ENCODE measurements around the gene ARHGAP1.
"Not testable (repeated sequence)": the region's sequence is repeated elsewhere in the genome, so short reads cannot be mapped to it uniquely, and the experiment has no call there.

The ARHGAP1 gene

GRCh38 chr11:46709351-46709750, 8.9 kb upstream of the ARHGAP1 start:
- not testable (repeated sequence) for H3K9me3 Mint-ChIP-seq, H3K4me1 Mint-ChIP-seq, H3K4me3 Mint-ChIP-seq, H3K36me3 Mint-ChIP-seq, H3K27me3 Mint-ChIP-seq
- peak overlapping the region; percentile 25 for H3K27ac Mint-ChIP-seq

- H3K36me3 Mint-ChIP-seq, result peaks cover 8% of the 10 kb centered on the region
- peaks cover 15% of the 10 kb centered on the region for H3K4me1 Mint-ChIP-seq
- no peak overlapping the region for H3K27ac Mint-ChIP-seq
- H3K27me3 Mint-ChIP-seq, result no peaks in the 10 kb centered on the region
- H3K4me3 Mint-ChIP-seq, result no peak overlapping the region
- no peaks in the 10 kb centered on the region for H3K9me3 Mint-ChIP-seq
Measured at GRCh38 chr11:46706886-46707285, 6.5 kb upstream of the ARHGAP1 start.

GRCh38 chr11:46705070-46705688, 4.8 kb upstream of the ARHGAP1 start:
- peaks cover 27% of the 10 kb centered on the region for H3K4me1 Mint-ChIP-seq
- peaks cover 11% of the 10 kb centered on the region for H3K36me3 Mint-ChIP-seq
- no peak overlapping the region for H3K27ac Mint-ChIP-seq
- H3K27me3 Mint-ChIP-seq, result no peaks in the 10 kb centered on the region
- H3K4me3 Mint-ChIP-seq, result no peak overlapping the region
- no peaks in the 10 kb centered on the region for H3K9me3 Mint-ChIP-seq

- Mint-ChIP-seq H3K9me3 (no peaks in the 10 kb centered on the region), H3K36me3 (peaks cover 11% of the 10 kb centered on the region), H3K4me1 (peaks cover 50% of the 10 kb centered on the region), H3K27me3 (no peaks in the 10 kb centered on the region), H3K4me3 (peak overlapping the region; percentile 100), H3K27ac (peak overlapping the region; percentile 99)
Measured at GRCh38 chr11:46701078-46701654, 747 bp upstream of the ARHGAP1 start.

GRCh38 chr11:46698597-46698996, 1.8 kb downstream of the ARHGAP1 start:
- Mint-ChIP-seq H3K36me3 (peaks cover 13% of the 10 kb centered on the region), H3K4me1 (peaks cover 58% of the 10 kb centered on the region), H3K9me3 (no peaks in the 10 kb centered on the region), H3K27ac (peak overlapping the region; percentile 57), H3K4me3 (peak overlapping the region; percentile 100), H3K27me3 (no peaks in the 10 kb centered on the region)

GRCh38 chr11:46697723-46698122, 2.7 kb downstream of the ARHGAP1 start:
- Mint-ChIP-seq H3K27me3 (no peaks in the 10 kb centered on the region), H3K9me3 (no peaks in the 10 kb centered on the region), H3K27ac (peak overlapping the region; percentile 48), H3K4me3 (no peak overlapping the region), H3K36me3 (peaks cover 8% of the 10 kb centered on the region), H3K4me1 (peaks cover 49% of the 10 kb centered on the region)

GRCh38 chr11:46697303-46697702, 3.1 kb downstream of the ARHGAP1 start:
- H3K27me3 Mint-ChIP-seq, result no peaks in the 10 kb centered on the region
- H3K27ac Mint-ChIP-seq, result no peak overlapping the region
- no peak overlapping the region for H3K4me3 Mint-ChIP-seq
- peaks cover 6% of the 10 kb centered on the region for H3K36me3 Mint-ChIP-seq
- peaks cover 45% of the 10 kb centered on the region for H3K4me1 Mint-ChIP-seq
- no peaks in the 10 kb centered on the region for H3K9me3 Mint-ChIP-seq

- H3K4me1 Mint-ChIP-seq, result peaks cover 37% of the 10 kb centered on the region
- no peaks in the 10 kb centered on the region for H3K27me3 Mint-ChIP-seq
- H3K4me3 Mint-ChIP-seq, result no peak overlapping the region
- no peaks in the 10 kb centered on the region for H3K9me3 Mint-ChIP-seq
- H3K36me3 Mint-ChIP-seq, result peaks cover 2% of the 10 kb centered on the region
- no peak overlapping the region for H3K27ac Mint-ChIP-seq
Measured at GRCh38 chr11:46696212-46696558, 4.2 kb downstream of the ARHGAP1 start.

GRCh38 chr11:46695345-46696211, 4.8 kb downstream of the ARHGAP1 start:
- Mint-ChIP-seq H3K9me3 (no peaks in the 10 kb centered on the region), H3K27ac (peak overlapping the region; percentile 55), H3K4me3 (no peak overlapping the region), H3K27me3 (no peaks in the 10 kb centered on the region), H3K36me3 (peaks cover 4% of the 10 kb centered on the region), H3K4me1 (peaks cover 38% of the 10 kb centered on the region)

GRCh38 chr11:46694607-46695006, 5.8 kb downstream of the ARHGAP1 start:
- no peak overlapping the region for H3K4me3 Mint-ChIP-seq
- peaks cover 5% of the 10 kb centered on the region for H3K36me3 Mint-ChIP-seq
- no peaks in the 10 kb centered on the region for H3K9me3 Mint-ChIP-seq
- H3K27ac Mint-ChIP-seq, result no peak overlapping the region
- H3K27me3 Mint-ChIP-seq, result no peaks in the 10 kb centered on the region
- peaks cover 37% of the 10 kb centered on the region for H3K4me1 Mint-ChIP-seq

GRCh38 chr11:46694072-46694471, 6.3 kb downstream of the ARHGAP1 start:
- Mint-ChIP-seq H3K4me3 (no peak overlapping the region), H3K4me1 (peaks cover 34% of the 10 kb centered on the region), H3K27me3 (no peaks in the 10 kb centered on the region), H3K9me3 (no peaks in the 10 kb centered on the region), H3K27ac (no peak overlapping the region), H3K36me3 (peaks cover 5% of the 10 kb centered on the region)

- Mint-ChIP-seq H3K4me3 (no peak overlapping the region), H3K4me1 (peaks cover 29% of the 10 kb centered on the region), H3K27ac (no peak overlapping the region), H3K27me3 (no peaks in the 10 kb centered on the region), H3K36me3 (peaks cover 5% of the 10 kb centered on the region), H3K9me3 (no peaks in the 10 kb centered on the region)
Measured at GRCh38 chr11:46693597-46694012, 6.8 kb downstream of the ARHGAP1 start.

GRCh38 chr11:46692450-46692849, 8.0 kb downstream of the ARHGAP1 start:
- H3K4me1 Mint-ChIP-seq, result peaks cover 23% of the 10 kb centered on the region
- no peak overlapping the region for H3K4me3 Mint-ChIP-seq
- no peaks in the 10 kb centered on the region for H3K9me3 Mint-ChIP-seq
- H3K27me3 Mint-ChIP-seq, result no peaks in the 10 kb centered on the region
- peaks cover 5% of the 10 kb centered on the region for H3K36me3 Mint-ChIP-seq
- no peak overlapping the region for H3K27ac Mint-ChIP-seq

- Mint-ChIP-seq H3K9me3 (no peaks in the 10 kb centered on the region), H3K27me3 (no peaks in the 10 kb centered on the region), H3K4me3 (no peak overlapping the region), H3K4me1 (peaks cover 14% of the 10 kb centered on the region), H3K36me3 (peaks cover 5% of the 10 kb centered on the region), H3K27ac (no peak overlapping the region)
Measured at GRCh38 chr11:46690702-46691101, 9.7 kb downstream of the ARHGAP1 start.

- Mint-ChIP-seq H3K4me3 (no peak overlapping the region), H3K27ac (peak overlapping the region; percentile 72), H3K36me3 (peaks cover 4% of the 10 kb centered on the region), H3K4me1 (peaks cover 15% of the 10 kb centered on the region), H3K27me3 (no peaks in the 10 kb centered on the region), H3K9me3 (no peaks in the 10 kb centered on the region)
Measured at GRCh38 chr11:46686886-46687795, 13.3 kb downstream of the ARHGAP1 start.

Measured in activated naive CD4-positive, alpha-beta T cell treated with anti-CD3 and anti-CD28 coated beads, Interleukin-2, amount 50 U/mL, for 24 hours (primary cell).